GM23338 (cell line): Measurements from ENCODE around the gene SCML1.

Experiments used
- CREB1 ChIP-seq: fragments of 250-450 bp; sonication (Bioruptor Pico); IDR thresholded peaks from 2 replicates; pipeline ENCODE4 v1.5.0; 2020; ENCODE audit warnings: low read depth, mild to moderate bottlenecking, moderate library complexity
- EZH2 ChIP-seq: fragments of 200-600 bp; sonication (generic); IDR thresholded peaks from one replicate; pipeline ENCODE4 v1.8.0; 2017; ENCODE audit warnings: antibody characterized with exemption, mild to moderate bottlenecking, low read depth; ENCODE audit not compliant: unreplicated experiment
- EZH2phosphoT487 ChIP-seq: fragments of 200-600 bp; sonication (generic); IDR thresholded peaks from one replicate; pipeline ENCODE4 v1.8.1; 2018; ENCODE audit warnings: antibody characterized with exemption; ENCODE audit not compliant: unreplicated experiment
- JUNB ChIP-seq: IDR thresholded peaks from one replicate; pipeline ENCODE4 v1.6.1; 2016; ENCODE audit warnings: antibody characterized with exemption; ENCODE audit not compliant: unreplicated experiment
- NANOG ChIP-seq: IDR thresholded peaks from 2 replicates; pipeline ENCODE4 v1.6.1; 2016; ENCODE audit warnings: antibody characterized with exemption, borderline replicate concordance
- POLR2AphosphoS5 ChIP-seq: IDR thresholded peaks from 2 replicates; pipeline ENCODE4 v1.6.1; 2016; ENCODE audit warnings: antibody characterized with exemption, low read depth
- ZNF114 ChIP-seq: fragments of 250-450 bp; sonication (Bioruptor Pico); IDR thresholded peaks from 2 replicates; pipeline ENCODE4 v1.5.0; 2020; ENCODE audit warnings: mild to moderate bottlenecking, moderate library complexity
- ZNF331 ChIP-seq: fragments of 250-450 bp; sonication (Bioruptor Pico); IDR thresholded peaks from 2 replicates; pipeline ENCODE4 v1.5.0; 2020; ENCODE audit warnings: low read depth, mild to moderate bottlenecking, moderate library complexity
- TF ChIP-seq, protein P1 (sequence below), 2 experiments: fragments of 200-600 bp in 1 of 2; sonication (generic) in 1 of 2; conservative IDR thresholded peaks; 2 replicates each; pipeline versions ENCODE4 v1.5.1 to v1.6.1; 2016 to 2017; ENCODE audit warnings: antibody characterized with exemption in 2 of 2, low read depth in 2 of 2, mild to moderate bottlenecking in 2 of 2, moderate library complexity in 1 of 2
- TF ChIP-seq, protein P2 (sequence below): IDR thresholded peaks from one replicate; pipeline ENCODE4 v1.6.1; 2018; ENCODE audit warnings: antibody characterized with exemption; ENCODE audit not compliant: unreplicated experiment
- TF ChIP-seq, protein P3 (sequence below): IDR thresholded peaks from 2 replicates; pipeline ENCODE4 v1.6.1; 2016; ENCODE audit warnings: antibody characterized with exemption
- TF ChIP-seq, protein P4 (sequence below): fragments of 250-450 bp; sonication (Bioruptor Pico); IDR thresholded peaks from 2 replicates; pipeline ENCODE4 v1.5.0; 2020; ENCODE audit warnings: mild to moderate bottlenecking, moderate library complexity

DNA sequence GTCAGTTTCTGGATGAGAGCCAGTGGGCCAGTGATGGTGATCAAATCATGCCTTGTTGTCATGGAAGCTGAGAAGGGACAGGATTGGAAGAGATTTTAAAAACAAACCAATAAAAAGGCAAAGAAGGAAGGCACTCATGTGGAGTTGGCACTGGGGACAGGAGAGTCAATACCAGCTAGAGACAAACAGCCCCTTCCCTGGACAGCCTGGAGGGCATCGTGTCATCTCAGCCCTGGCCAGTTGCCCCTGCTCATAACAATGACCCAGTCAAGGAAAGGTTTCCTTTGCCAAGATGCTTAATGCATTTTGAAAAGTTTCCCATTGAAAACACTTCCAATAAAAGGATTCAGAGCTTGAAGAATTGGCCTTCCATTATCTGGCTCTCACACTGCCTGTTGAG lies 55.5 kb downstream of the SCML1 start:
- TF ChIP-seq EZH2, result no peak
- TF ChIP-seq, protein P1, sequence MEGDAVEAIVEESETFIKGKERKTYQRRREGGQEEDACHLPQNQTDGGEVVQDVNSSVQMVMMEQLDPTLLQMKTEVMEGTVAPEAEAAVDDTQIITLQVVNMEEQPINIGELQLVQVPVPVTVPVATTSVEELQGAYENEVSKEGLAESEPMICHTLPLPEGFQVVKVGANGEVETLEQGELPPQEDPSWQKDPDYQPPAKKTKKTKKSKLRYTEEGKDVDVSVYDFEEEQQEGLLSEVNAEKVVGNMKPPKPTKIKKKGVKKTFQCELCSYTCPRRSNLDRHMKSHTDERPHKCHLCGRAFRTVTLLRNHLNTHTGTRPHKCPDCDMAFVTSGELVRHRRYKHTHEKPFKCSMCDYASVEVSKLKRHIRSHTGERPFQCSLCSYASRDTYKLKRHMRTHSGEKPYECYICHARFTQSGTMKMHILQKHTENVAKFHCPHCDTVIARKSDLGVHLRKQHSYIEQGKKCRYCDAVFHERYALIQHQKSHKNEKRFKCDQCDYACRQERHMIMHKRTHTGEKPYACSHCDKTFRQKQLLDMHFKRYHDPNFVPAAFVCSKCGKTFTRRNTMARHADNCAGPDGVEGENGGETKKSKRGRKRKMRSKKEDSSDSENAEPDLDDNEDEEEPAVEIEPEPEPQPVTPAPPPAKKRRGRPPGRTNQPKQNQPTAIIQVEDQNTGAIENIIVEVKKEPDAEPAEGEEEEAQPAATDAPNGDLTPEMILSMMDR (conservative IDR thresholded peaks at IDR 0.05; ENCODE audit: low read depth in 2 of 2), result no peak
- no peak for TF ChIP-seq ZNF114 (CRISPR knock-in tag)
- TF ChIP-seq, protein P2, sequence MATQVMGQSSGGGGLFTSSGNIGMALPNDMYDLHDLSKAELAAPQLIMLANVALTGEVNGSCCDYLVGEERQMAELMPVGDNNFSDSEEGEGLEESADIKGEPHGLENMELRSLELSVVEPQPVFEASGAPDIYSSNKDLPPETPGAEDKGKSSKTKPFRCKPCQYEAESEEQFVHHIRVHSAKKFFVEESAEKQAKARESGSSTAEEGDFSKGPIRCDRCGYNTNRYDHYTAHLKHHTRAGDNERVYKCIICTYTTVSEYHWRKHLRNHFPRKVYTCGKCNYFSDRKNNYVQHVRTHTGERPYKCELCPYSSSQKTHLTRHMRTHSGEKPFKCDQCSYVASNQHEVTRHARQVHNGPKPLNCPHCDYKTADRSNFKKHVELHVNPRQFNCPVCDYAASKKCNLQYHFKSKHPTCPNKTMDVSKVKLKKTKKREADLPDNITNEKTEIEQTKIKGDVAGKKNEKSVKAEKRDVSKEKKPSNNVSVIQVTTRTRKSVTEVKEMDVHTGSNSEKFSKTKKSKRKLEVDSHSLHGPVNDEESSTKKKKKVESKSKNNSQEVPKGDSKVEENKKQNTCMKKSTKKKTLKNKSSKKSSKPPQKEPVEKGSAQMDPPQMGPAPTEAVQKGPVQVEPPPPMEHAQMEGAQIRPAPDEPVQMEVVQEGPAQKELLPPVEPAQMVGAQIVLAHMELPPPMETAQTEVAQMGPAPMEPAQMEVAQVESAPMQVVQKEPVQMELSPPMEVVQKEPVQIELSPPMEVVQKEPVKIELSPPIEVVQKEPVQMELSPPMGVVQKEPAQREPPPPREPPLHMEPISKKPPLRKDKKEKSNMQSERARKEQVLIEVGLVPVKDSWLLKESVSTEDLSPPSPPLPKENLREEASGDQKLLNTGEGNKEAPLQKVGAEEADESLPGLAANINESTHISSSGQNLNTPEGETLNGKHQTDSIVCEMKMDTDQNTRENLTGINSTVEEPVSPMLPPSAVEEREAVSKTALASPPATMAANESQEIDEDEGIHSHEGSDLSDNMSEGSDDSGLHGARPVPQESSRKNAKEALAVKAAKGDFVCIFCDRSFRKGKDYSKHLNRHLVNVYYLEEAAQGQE, result no peak
- TF ChIP-seq POLR2AphosphoS5, result no peak
- no peak for TF ChIP-seq EZH2phosphoT487
- no peak for TF ChIP-seq CREB1 (CRISPR knock-in tag)
- TF ChIP-seq NANOG, result no peak
- TF ChIP-seq ZNF331 (CRISPR knock-in tag), result no peak
- TF ChIP-seq, protein P3, sequence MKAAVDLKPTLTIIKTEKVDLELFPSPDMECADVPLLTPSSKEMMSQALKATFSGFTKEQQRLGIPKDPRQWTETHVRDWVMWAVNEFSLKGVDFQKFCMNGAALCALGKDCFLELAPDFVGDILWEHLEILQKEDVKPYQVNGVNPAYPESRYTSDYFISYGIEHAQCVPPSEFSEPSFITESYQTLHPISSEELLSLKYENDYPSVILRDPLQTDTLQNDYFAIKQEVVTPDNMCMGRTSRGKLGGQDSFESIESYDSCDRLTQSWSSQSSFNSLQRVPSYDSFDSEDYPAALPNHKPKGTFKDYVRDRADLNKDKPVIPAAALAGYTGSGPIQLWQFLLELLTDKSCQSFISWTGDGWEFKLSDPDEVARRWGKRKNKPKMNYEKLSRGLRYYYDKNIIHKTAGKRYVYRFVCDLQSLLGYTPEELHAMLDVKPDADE, result no peak
- no peak for TF ChIP-seq JUNB
- TF ChIP-seq, protein P4, sequence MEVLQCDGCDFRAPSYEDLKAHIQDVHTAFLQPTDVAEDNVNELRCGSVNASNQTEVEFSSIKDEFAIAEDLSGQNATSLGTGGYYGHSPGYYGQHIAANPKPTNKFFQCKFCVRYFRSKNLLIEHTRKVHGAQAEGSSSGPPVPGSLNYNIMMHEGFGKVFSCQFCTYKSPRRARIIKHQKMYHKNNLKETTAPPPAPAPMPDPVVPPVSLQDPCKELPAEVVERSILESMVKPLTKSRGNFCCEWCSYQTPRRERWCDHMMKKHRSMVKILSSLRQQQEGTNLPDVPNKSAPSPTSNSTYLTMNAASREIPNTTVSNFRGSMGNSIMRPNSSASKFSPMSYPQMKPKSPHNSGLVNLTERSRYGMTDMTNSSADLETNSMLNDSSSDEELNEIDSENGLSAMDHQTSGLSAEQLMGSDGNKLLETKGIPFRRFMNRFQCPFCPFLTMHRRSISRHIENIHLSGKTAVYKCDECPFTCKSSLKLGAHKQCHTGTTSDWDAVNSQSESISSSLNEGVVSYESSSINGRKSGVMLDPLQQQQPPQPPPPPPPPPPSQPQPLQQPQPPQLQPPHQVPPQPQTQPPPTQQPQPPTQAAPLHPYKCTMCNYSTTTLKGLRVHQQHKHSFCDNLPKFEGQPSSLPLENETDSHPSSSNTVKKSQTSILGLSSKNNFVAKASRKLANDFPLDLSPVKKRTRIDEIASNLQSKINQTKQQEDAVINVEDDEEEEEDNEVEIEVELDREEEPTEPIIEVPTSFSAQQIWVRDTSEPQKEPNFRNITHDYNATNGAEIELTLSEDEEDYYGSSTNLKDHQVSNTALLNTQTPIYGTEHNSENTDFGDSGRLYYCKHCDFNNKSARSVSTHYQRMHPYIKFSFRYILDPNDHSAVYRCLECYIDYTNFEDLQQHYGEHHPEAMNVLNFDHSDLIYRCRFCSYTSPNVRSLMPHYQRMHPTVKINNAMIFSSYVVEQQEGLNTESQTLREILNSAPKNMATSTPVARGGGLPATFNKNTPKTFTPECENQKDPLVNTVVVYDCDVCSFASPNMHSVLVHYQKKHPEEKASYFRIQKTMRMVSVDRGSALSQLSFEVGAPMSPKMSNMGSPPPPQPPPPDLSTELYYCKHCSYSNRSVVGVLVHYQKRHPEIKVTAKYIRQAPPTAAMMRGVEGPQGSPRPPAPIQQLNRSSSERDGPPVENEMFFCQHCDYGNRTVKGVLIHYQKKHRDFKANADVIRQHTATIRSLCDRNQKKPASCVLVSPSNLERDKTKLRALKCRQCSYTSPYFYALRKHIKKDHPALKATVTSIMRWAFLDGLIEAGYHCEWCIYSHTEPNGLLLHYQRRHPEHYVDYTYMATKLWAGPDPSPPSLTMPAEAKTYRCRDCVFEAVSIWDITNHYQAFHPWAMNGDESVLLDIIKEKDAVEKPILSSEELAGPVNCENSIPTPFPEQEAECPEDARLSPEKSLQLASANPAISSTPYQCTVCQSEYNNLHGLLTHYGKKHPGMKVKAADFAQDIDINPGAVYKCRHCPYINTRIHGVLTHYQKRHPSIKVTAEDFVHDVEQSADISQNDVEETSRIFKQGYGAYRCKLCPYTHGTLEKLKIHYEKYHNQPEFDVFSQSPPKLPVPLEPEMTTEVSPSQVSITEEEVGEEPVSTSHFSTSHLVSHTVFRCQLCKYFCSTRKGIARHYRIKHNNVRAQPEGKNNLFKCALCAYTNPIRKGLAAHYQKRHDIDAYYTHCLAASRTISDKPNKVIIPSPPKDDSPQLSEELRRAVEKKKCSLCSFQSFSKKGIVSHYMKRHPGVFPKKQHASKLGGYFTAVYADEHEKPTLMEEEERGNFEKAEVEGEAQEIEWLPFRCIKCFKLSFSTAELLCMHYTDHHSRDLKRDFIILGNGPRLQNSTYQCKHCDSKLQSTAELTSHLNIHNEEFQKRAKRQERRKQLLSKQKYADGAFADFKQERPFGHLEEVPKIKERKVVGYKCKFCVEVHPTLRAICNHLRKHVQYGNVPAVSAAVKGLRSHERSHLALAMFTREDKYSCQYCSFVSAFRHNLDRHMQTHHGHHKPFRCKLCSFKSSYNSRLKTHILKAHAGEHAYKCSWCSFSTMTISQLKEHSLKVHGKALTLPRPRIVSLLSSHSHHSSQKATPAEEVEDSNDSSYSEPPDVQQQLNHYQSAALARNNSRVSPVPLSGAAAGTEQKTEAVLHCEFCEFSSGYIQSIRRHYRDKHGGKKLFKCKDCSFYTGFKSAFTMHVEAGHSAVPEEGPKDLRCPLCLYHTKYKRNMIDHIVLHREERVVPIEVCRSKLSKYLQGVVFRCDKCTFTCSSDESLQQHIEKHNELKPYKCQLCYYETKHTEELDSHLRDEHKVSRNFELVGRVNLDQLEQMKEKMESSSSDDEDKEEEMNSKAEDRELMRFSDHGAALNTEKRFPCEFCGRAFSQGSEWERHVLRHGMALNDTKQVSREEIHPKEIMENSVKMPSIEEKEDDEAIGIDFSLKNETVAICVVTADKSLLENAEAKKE (CRISPR knock-in tag), result no peak
